GM20431 (cell line): Measurements from ENCODE around the gene VRK1.

ENCODE experiments used
- in situ Hi-C: fragments of 300-500 bp; cut with MseI, MboI; formaldehyde crosslinking; loops from one replicate; pipeline ENCODE4 v1.15.0; 2020; ENCODE audit warnings: low sequenced_read_pairs; ENCODE audit not compliant: unreplicated experiment

The VRK1 gene

DNA sequence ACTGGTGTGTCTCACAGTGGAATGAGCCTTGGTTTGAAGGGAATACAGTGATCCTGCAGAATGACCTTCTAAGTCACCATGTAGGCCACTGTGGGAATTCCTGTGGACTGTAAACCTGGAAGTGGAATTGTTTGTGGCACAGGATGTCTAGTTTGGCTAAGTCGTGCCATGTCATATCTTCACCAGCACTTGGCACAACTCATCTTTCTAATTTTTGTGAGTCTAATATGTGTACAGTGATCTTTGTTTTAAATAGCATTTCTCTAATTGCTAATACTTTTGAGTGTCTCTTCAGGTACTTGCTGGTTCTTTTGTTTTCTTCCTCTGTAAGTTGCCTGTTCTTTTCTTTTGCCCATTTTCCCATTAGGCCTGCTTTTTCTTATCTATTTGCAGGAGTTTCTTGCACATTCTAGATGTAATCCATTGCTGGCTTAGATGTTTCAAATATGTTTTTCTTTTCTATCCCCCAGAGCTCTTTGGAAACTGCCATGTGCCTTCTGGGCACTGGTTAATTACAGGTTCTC lies 112.7 kb downstream of the VRK1 start:
- in situ Hi-C loops: no loop called here

- in situ Hi-C loops: no loop called here
Observed at GRCh38 chr14:96911499-96912149, 114.4 kb downstream of the VRK1 start.

- in situ Hi-C loops: no loop called here
Observed at GRCh38 chr14:96914571-96915128, 117.5 kb downstream of the VRK1 start.

- in situ Hi-C loops: no loop called here
Observed at GRCh38 chr14:96915478-96915877, 118.3 kb downstream of the VRK1 start.

DNA sequence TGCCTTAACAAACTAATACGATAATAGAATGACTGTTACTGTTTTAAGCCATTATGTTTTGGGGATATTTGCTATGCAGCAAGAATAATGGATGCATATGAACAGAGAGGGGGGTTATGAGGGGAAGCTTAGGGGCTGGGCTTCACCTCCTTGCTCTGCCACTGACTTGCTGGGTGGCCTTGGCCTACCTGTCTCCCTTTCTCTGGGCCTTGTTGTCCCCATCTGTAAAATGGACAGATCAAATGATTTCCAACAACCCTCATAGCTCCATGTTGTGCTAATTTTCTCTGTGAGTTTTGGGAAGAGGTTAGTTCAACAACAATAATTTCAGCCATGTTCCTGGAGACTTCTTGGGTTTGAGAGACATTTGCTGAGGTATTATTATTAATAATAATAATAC lies 119.6 kb downstream of the VRK1 start:
- in situ Hi-C loops: no loop called here

GRCh38 chr14:96917442-96917963 lies 120.3 kb downstream of the VRK1 start:
- in situ Hi-C loops: no loop called here

GRCh38 chr14:96920023-96920422 lies 122.8 kb downstream of the VRK1 start:
- in situ Hi-C loops: no loop called here

GRCh38 chr14:96920820-96921219 lies 123.6 kb downstream of the VRK1 start:
- in situ Hi-C loops: no loop called here

- in situ Hi-C loops: no loop called here
Observed at GRCh38 chr14:96922986-96923385, 125.8 kb downstream of the VRK1 start.

DNA sequence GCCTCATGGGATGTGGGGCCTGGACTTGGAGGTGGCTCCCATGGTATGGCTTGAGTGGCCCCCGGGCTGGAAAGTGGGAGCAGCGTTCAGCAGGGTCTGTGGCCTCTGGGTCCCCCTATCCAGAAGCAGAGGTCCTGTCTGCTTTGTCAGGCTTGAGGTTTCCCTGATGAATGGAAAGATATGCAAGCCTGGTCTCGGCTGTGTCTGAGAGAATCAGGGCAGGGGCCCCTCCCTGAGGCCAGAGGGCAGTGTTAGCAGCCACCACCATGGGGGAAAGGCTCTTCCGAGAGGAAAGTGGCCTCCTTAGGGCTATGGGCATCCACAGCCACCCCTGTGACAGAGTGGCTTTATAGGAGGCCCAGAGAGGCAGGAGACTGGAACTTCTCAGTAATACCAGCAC lies 128.2 kb downstream of the VRK1 start:
- in situ Hi-C loops: loop anchor here (25.0 kb wide), 1 partner anchor 338 kb away; no protein-coding TSS in a partner anchor

- in situ Hi-C loops: loop anchor here (25.0 kb wide), 1 partner anchor 339 kb away; no protein-coding TSS in a partner anchor
Observed at GRCh38 chr14:96926001-96926400, 128.8 kb downstream of the VRK1 start.

- in situ Hi-C loops: loop anchor here (25.0 kb wide), 1 partner anchor 342 kb away; no protein-coding TSS in a partner anchor
Observed at GRCh38 chr14:96928779-96929380, 131.7 kb downstream of the VRK1 start.

DNA sequence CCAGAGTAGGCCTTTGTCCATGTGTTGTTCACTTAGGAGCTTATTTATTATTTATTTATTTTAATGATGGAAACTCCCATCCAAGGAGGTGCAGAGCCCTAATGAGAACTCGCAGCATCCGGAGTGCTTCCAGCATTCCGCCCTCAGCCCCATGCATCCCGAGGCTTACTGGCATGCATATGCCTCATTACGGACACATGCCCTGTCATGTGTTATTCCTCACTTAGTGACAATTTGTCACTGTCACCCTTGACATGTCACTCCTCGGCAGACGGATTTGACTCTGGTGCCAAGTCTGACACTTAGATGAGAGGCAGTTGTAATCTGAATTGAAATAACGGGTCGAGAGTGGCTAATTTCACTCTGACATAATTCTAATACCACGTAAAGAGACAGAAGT lies 132.8 kb downstream of the VRK1 start:
- in situ Hi-C loops: loop anchor here (25.0 kb wide), 1 partner anchor 343 kb away; no protein-coding TSS in a partner anchor

GRCh38 chr14:96930526-96930925 lies 133.3 kb downstream of the VRK1 start:
- in situ Hi-C loops: loop anchor here (25.0 kb wide), 1 partner anchor 343 kb away; no protein-coding TSS in a partner anchor
